SK-N-MC (cell line): ENCODE results near the gene CYTH1.

ENCODE experiments used
- EZH2 ChIP-seq: fragments of 200-600 bp; sonication (generic); IDR thresholded peaks from one replicate; pipeline ENCODE4 v1.6.1; 2017; ENCODE audit warnings: antibody characterized with exemption
- FOXP2 ChIP-seq: optimal IDR thresholded peaks from 2 replicates; pipeline ENCODE3; 2011; ENCODE audit warnings: mild to moderate bottlenecking, moderate library complexity; ENCODE audit not compliant: insufficient read depth; ENCODE audit errors: extremely low read length, control extremely low read depth
- POLR2AphosphoS5 ChIP-seq: IDR thresholded peaks from 2 replicates; pipeline ENCODE4 v1.6.1; 2012; ENCODE audit warnings: mild to moderate bottlenecking, low read depth, low read length, borderline replicate concordance

DNA sequence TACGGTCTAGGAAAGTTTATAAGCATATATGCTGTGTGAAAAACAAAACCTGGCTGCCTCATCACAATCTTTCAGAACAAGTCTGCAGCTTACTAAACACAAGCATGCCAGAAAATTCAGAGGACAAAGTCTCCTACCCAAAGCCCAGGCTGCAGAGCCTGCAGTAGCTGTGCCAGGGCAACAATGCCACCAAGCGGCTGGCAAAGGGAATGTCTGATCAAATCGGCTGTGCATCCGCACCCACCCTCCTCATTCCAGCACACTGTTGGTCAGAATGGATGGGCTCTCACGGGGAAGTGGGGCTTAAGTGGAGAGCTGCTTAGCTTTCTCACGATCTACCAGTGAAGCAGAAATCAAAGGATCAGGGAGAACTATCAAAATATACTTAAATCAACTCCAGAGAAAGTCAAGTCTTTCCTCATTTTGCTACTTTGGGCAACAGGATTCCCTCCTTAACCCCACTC, 73.5 kb downstream of the CYTH1 start:
- TF ChIP-seq EZH2 (no peak), POLR2AphosphoS5 (no peak), FOXP2 (no peak)
